Neuronal stem cell (in vitro differentiated cells): Measurements from ENCODE around the gene APOLD1.

Experiments
- DNase-seq: peaks from one replicate; pipeline ENCODE4 v3.0.0-alpha.2; 2013; ENCODE audit warnings: low spot score
- H2AFZ ChIP-seq: one replicate; pipeline ENCODE4 v1.6.1; 2013; ENCODE audit warnings: mild to moderate bottlenecking, low read length, inconsistent platforms
- H2AK5ac ChIP-seq: 2 replicates; pipeline ENCODE4 v1.6.1; 2013; ENCODE audit warnings: low read depth, mild to moderate bottlenecking, inconsistent platforms, low read length, moderate library complexity, mixed read lengths
- H2BK120ac ChIP-seq: 2 replicates; pipeline ENCODE4 v1.6.1; 2013; ENCODE audit warnings: low read depth, mild to moderate bottlenecking, inconsistent platforms, low read length, moderate library complexity, mixed read lengths
- H2BK12ac ChIP-seq: one replicate; pipeline ENCODE4 v1.6.1; 2013; ENCODE audit warnings: low read length, inconsistent platforms
- H2BK15ac ChIP-seq: 2 replicates; pipeline ENCODE4 v1.6.1; 2013; ENCODE audit warnings: mild to moderate bottlenecking, low read length, inconsistent platforms, mixed read lengths
- H2BK5ac ChIP-seq: one replicate; pipeline ENCODE4 v1.6.1; 2013; ENCODE audit warnings: inconsistent platforms, mild to moderate bottlenecking, low read length, moderate library complexity
- H3K14ac ChIP-seq: one replicate; pipeline ENCODE4 v1.6.1; 2013; ENCODE audit warnings: low read length, inconsistent platforms
- H3K18ac ChIP-seq: 2 replicates; pipeline ENCODE4 v1.6.1; 2013; ENCODE audit warnings: low read length, inconsistent platforms
- H3K23ac ChIP-seq: 2 replicates; pipeline ENCODE4 v1.6.1; 2013; ENCODE audit warnings: low read depth, mild to moderate bottlenecking, mixed read lengths, low read length, inconsistent platforms; ENCODE audit not compliant: poor library complexity
- H3K27ac ChIP-seq: replicated peaks from 3 replicates; pipeline ENCODE4 v1.5.1; 2013; ENCODE audit warnings: low read length, inconsistent platforms
- H3K27me3 ChIP-seq, 3 experiments: 2 replicates each; pipeline ENCODE4 v1.6.1; 2013; ENCODE audit warnings: low read length in 3 of 3, mild to moderate bottlenecking in 2 of 3, inconsistent platforms in 1 of 3, low read depth in 1 of 3, mixed read lengths in 1 of 3, moderate library complexity in 1 of 3; ENCODE audit not compliant: control insufficient read depth in 3 of 3, insufficient read depth in 3 of 3
- H3K36me3 ChIP-seq, 2 donors: replicated peaks in 1 of 2; 2 replicates each; pipeline ENCODE4 v1.6.1; 2013; ENCODE audit warnings: low read length in 2 of 2; ENCODE audit not compliant: control insufficient read depth in 2 of 2, insufficient read depth in 2 of 2
- H3K4ac ChIP-seq: 2 replicates; pipeline ENCODE4 v1.6.1; 2013; ENCODE audit warnings: inconsistent platforms, mild to moderate bottlenecking, low read length, moderate library complexity
- H3K4me1 ChIP-seq, 2 donors: 1 replicate in 1 of 2; 2 replicates in 1 of 2; pipeline ENCODE4 v1.6.1; 2013; ENCODE audit warnings: low read length in 2 of 2, low read depth in 1 of 2; ENCODE audit not compliant: control insufficient read depth in 2 of 2, insufficient read depth in 1 of 2
- H3K4me2 ChIP-seq: one replicate; pipeline ENCODE4 v1.6.1; 2013; ENCODE audit warnings: mild to moderate bottlenecking, low read length, inconsistent platforms; ENCODE audit not compliant: insufficient read depth, poor library complexity, severe bottlenecking
- H3K4me3 ChIP-seq, 2 donors: 2 replicates each; pipeline ENCODE4 v1.5.1; 2013; ENCODE audit warnings: low read length in 2 of 2, mild to moderate bottlenecking in 2 of 2, inconsistent platforms in 1 of 2, moderate library complexity in 1 of 2
- H3K79me1 ChIP-seq: one replicate; pipeline ENCODE4 v1.6.1; 2013; ENCODE audit warnings: low read depth, mild to moderate bottlenecking, inconsistent platforms, low read length, moderate library complexity
- H3K9ac ChIP-seq: one replicate; pipeline ENCODE4 v1.6.1; 2013; ENCODE audit warnings: mild to moderate bottlenecking, low read depth, low read length, inconsistent platforms; ENCODE audit not compliant: poor library complexity
- H3K9me3 ChIP-seq, 2 donors: replicated peaks in 1 of 2; 2 replicates each; pipeline versions ENCODE3 to v1.6.1; 2013; ENCODE audit warnings: low read length in 2 of 2, mild to moderate bottlenecking in 2 of 2, inconsistent platforms in 1 of 2, low read depth in 1 of 2, mixed read lengths in 1 of 2, moderate library complexity in 1 of 2; ENCODE audit not compliant: control insufficient read depth in 2 of 2, insufficient read depth in 1 of 2
- H4K8ac ChIP-seq: one replicate; pipeline ENCODE4 v1.6.1; 2013; ENCODE audit warnings: low read depth, mild to moderate bottlenecking, inconsistent platforms, low read length, moderate library complexity
- H4K91ac ChIP-seq: one replicate; pipeline ENCODE4 v1.6.1; 2013; ENCODE audit warnings: low read length, low read depth, mild to moderate bottlenecking, inconsistent platforms; ENCODE audit not compliant: poor library complexity
- WGBS, 2 donors: extraction: QIAGEN DNeasy Blood & Tissue Kit; methylation state at CpG; one replicate each; pipeline ENCODE4 v1.1.7; 2013; ENCODE audit warnings: missing lambda C conversion rate in 2 of 2, mixed read lengths in 1 of 2; ENCODE audit not compliant: insufficient read length in 2 of 2, insufficient replicate concordance in 1 of 2; ENCODE audit errors: extremely low coverage in 2 of 2; 5-methylcytosine and 5-hydroxymethylcytosine counted together

APOLD1 gene

DNA sequence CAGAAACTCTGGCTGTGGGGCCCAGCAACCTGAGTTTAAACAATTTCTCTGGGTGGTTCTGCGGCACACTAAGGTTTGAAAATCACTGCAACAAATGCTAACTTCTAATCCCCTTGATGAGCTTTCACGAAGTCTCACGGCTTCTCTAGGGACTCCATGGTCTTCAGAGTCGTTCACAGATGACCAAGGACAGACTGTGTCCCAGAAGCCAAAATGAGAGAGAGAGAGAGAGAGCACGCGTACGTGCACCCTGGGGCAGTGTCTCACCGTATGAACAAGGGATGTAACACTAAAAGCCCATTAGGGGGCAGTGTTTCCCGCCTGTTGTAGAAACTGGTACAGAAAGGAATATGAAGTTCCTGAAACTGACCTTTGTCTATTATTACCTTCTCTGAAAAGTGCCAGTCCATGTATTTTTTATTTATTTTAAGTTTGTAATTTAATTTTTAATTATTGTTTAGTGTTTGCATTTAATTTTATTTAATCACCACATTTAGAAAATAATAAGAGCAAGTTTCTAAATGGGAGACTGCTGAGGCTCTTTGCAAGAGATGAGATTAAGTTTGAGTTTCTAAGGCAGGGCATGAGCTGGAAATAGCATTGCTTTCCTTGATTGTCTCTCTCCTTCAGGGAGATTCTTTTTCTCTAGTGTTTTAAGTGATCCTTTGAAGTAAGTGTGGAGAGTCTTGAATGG is 3.4 kb downstream of the APOLD1 start:
- no peak overlapping the region for H2AK5ac ChIP-seq
- H3K4me2 ChIP-seq = no peak overlapping the region
- peaks cover 15 to 27% of the 10 kb centered on the region in 2 donors for H3K4me1 ChIP-seq
- no peak overlapping the region for H3K4me3 ChIP-seq
- peaks cover 0 to 17% of the 10 kb centered on the region in 2 donors for H3K36me3 ChIP-seq
- H3K27me3 ChIP-seq = peaks cover 0 to 5% (median 0%) of the 10 kb centered on the region in 3 experiments
- H3K79me1 ChIP-seq = no peaks in the 10 kb centered on the region
- H4K8ac ChIP-seq = no peak overlapping the region
- no peak overlapping the region for H3K14ac ChIP-seq
- no peak overlapping the region for H2BK15ac ChIP-seq
- no peak overlapping the region for H3K27ac ChIP-seq
- H3K9me3 ChIP-seq = peaks cover 6 to 16% of the 10 kb centered on the region in 2 donors
- no peak overlapping the region for H2BK120ac ChIP-seq
- H3K4ac ChIP-seq = no peak overlapping the region
- DNase-seq = peak; percentile 54
- no peak overlapping the region for H2BK12ac ChIP-seq
- H3K23ac ChIP-seq = no peak overlapping the region
- H3K18ac ChIP-seq = no peak overlapping the region
- no peak overlapping the region for H3K9ac ChIP-seq
- no peak overlapping the region for H2BK5ac ChIP-seq
- no peak overlapping the region for H4K91ac ChIP-seq
- H2AFZ ChIP-seq = no peak overlapping the region
- no CpG with 5 or more reads among the region's 9 CpGs for whole genome bisulfite sequencing, 2 donors

DNA sequence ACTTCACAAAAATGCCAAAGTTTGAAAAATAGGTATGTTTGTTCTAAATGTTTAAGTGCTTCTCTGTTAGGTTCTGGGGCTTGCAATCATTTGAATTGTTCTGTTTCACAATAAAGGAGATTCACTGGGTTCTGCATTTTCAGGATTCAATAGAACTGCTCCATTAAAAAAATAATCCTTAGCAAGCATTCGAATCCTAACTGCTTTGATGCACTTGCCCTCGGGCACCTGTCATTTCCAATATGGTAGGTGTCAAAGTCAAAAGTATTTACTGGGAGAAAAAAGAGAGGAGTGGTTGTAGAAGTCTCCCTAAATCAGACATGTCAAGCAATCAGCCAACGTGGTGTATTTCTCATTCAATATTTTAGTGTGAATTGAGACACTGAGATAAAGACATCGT is 5.5 kb downstream of the APOLD1 start:
- Histone ChIP-seq H3K9me3 (peaks cover 6 to 16% of the 10 kb centered on the region in 2 donors), H3K79me1 (no peaks in the 10 kb centered on the region), H2BK15ac (no peak overlapping the region), H2AFZ (no peak overlapping the region), H3K18ac (no peak overlapping the region), H3K36me3 (peaks cover 0 to 17% of the 10 kb centered on the region in 2 donors), H3K4ac (no peak overlapping the region), H3K14ac (no peak overlapping the region), H3K4me2 (no peak overlapping the region), H3K27ac (no peak overlapping the region), H4K91ac (no peak overlapping the region), H3K4me3 (no peak overlapping the region), H2AK5ac (no peak overlapping the region), H2BK5ac (no peak overlapping the region), H2BK12ac (no peak overlapping the region), H3K9ac (no peak overlapping the region), H2BK120ac (no peak overlapping the region), H4K8ac (no peak overlapping the region), H3K4me1 (peaks cover 6 to 17% of the 10 kb centered on the region in 2 donors), H3K27me3 (peaks cover 0 to 5% (median 0%) of the 10 kb centered on the region in 3 experiments), H3K23ac (no peak overlapping the region)
- DNase-seq = no peak
- no CpG with 5 or more reads among the region's 4 CpGs for WGBS, 2 donors

- Histone ChIP-seq H3K9me3 (peaks cover 6 to 16% of the 10 kb centered on the region in 2 donors), H4K8ac (no peak overlapping the region), H3K36me3 (peaks cover 0 to 17% of the 10 kb centered on the region in 2 donors), H3K18ac (no peak overlapping the region), H4K91ac (no peak overlapping the region), H2BK120ac (no peak overlapping the region), H2AFZ (peak overlapping the region; percentile 66), H3K4me2 (no peak overlapping the region), H2BK5ac (no peak overlapping the region), H3K4me1 (peaks cover 4 to 15% of the 10 kb centered on the region in 2 donors), H2AK5ac (no peak overlapping the region), H3K9ac (no peak overlapping the region), H3K27ac (no peak overlapping the region), H3K4ac (no peak overlapping the region), H3K23ac (no peak overlapping the region), H3K79me1 (no peaks in the 10 kb centered on the region), H3K14ac (no peak overlapping the region), H2BK15ac (no peak overlapping the region), H3K27me3 (peaks cover 0 to 5% (median 0%) of the 10 kb centered on the region in 3 experiments), H3K4me3 (no peak overlapping the region), H2BK12ac (no peak overlapping the region)
- no peak for DNase-seq
- no CpG with 5 or more reads among the region's 7 CpGs for WGBS, 2 donors
These were observed 6.4 kb downstream of the APOLD1 start for GRCh38 chr12:12791756-12792369.

DNA sequence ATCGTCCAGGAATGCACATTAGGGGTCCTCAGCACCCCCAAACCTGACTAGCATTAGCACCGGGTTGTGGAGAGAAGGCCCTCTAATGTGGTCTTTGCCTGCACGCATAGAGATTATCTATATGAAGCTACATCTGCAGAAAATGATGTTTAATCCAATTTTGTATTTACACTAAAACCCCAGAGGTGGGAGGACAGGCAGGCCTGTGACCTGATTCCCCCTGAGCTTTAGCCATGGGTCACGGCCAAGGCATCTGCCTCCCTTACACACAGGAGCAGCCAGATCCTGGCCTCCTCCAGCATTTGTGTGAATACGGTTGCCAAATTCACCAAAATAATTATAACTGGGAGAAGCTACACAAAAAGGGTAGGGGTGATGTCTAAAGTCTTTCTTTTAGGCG is 7.0 kb downstream of the APOLD1 start:
- Histone ChIP-seq H3K23ac (no peak overlapping the region), H2BK12ac (no peak overlapping the region), H4K8ac (no peak overlapping the region), H3K79me1 (no peaks in the 10 kb centered on the region), H3K4me1 (peaks cover 0 to 17% of the 10 kb centered on the region in 2 donors), H2AFZ (peak overlapping the region; percentile 66), H3K9me3 (peaks cover 2 to 12% of the 10 kb centered on the region in 2 donors), H3K27me3 (peaks cover 0 to under 1% (median 0%) of the 10 kb centered on the region in 3 experiments), H2BK5ac (no peak overlapping the region), H3K4me3 (no peak overlapping the region), H4K91ac (no peak overlapping the region), H3K18ac (no peak overlapping the region), H3K9ac (no peak overlapping the region), H3K27ac (no peak overlapping the region), H2AK5ac (no peak overlapping the region), H2BK15ac (no peak overlapping the region), H3K4ac (no peak overlapping the region), H3K14ac (no peak overlapping the region), H2BK120ac (no peak overlapping the region), H3K4me2 (no peak overlapping the region), H3K36me3 (peaks cover 0 to 12% of the 10 kb centered on the region in 2 donors)
- WGBS, 2 donors = no CpG with 5 or more reads among the region's 6 CpGs
- no peak for DNase-seq
